WERI-Rb-1 (cell line): ENCODE results near the gene TTC14.

Source experiments
- DNase-seq: peaks from one replicate; pipeline ENCODE4 v3.0.0-alpha.2; 2020
- H3K27ac ChIP-seq: fragments of 250-450 bp; sonication (Bioruptor Pico); 2 replicates; pipeline ENCODE4 v1.5.1; 2020; ENCODE audit warnings: mild to moderate bottlenecking, moderate library complexity
- H3K27me3 ChIP-seq: fragments of 250-450 bp; sonication (Bioruptor Pico); 2 replicates; pipeline ENCODE4 v1.5.1; 2021; ENCODE audit warnings: mild to moderate bottlenecking, low read depth, moderate library complexity; ENCODE audit not compliant: insufficient read depth, severe bottlenecking
- H3K36me3 ChIP-seq: fragments of 250-450 bp; sonication (Bioruptor Pico); 2 replicates; pipeline ENCODE4 v1.5.1; 2020; ENCODE audit warnings: mild to moderate bottlenecking, moderate library complexity
- H3K4me3 ChIP-seq: 2 replicates; pipeline ENCODE4 v1.5.1; 2011; ENCODE audit warnings: low read depth, mild to moderate bottlenecking, control low read depth, low read length
- H3K9me3 ChIP-seq: fragments of 250-450 bp; sonication (Bioruptor Pico); 2 replicates; pipeline ENCODE4 v1.5.1; 2021; ENCODE audit warnings: mild to moderate bottlenecking, moderate library complexity; ENCODE audit not compliant: severe bottlenecking
- TF ChIP-seq, protein P1 (sequence below): IDR thresholded peaks from 2 replicates; pipeline ENCODE4 v1.5.1; 2011; ENCODE audit warnings: low read depth, mild to moderate bottlenecking, control low read depth, inconsistent platforms, low read length

The TTC14 gene

DNA sequence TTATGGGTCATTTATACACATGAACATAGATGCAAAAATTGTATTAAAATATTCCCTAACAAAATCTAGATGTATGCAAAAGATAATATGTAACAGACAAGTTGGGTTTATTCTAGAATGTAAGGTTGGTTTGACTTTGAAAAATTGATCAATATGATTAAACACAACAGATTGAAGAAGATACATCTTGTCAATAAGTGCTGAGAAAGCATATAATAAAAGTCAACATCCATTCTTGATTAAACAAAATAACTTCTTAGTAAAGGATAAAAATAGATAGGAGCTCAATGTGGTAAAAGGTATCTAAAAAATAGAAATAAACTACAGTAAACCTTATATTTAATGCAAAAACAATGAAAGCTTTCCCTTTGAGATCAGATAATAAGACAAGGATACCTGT, 39.0 kb downstream of the TTC14 start:
- TF ChIP-seq, protein P1, sequence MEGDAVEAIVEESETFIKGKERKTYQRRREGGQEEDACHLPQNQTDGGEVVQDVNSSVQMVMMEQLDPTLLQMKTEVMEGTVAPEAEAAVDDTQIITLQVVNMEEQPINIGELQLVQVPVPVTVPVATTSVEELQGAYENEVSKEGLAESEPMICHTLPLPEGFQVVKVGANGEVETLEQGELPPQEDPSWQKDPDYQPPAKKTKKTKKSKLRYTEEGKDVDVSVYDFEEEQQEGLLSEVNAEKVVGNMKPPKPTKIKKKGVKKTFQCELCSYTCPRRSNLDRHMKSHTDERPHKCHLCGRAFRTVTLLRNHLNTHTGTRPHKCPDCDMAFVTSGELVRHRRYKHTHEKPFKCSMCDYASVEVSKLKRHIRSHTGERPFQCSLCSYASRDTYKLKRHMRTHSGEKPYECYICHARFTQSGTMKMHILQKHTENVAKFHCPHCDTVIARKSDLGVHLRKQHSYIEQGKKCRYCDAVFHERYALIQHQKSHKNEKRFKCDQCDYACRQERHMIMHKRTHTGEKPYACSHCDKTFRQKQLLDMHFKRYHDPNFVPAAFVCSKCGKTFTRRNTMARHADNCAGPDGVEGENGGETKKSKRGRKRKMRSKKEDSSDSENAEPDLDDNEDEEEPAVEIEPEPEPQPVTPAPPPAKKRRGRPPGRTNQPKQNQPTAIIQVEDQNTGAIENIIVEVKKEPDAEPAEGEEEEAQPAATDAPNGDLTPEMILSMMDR: no peak
- Histone ChIP-seq H3K4me3 (no peak overlapping the region), H3K27me3 (no peaks in the 10 kb centered on the region), H3K36me3 (no peaks in the 10 kb centered on the region), H3K27ac (no peak overlapping the region), H3K9me3 (no peaks in the 10 kb centered on the region)
- DNase-seq: no peak

DNA sequence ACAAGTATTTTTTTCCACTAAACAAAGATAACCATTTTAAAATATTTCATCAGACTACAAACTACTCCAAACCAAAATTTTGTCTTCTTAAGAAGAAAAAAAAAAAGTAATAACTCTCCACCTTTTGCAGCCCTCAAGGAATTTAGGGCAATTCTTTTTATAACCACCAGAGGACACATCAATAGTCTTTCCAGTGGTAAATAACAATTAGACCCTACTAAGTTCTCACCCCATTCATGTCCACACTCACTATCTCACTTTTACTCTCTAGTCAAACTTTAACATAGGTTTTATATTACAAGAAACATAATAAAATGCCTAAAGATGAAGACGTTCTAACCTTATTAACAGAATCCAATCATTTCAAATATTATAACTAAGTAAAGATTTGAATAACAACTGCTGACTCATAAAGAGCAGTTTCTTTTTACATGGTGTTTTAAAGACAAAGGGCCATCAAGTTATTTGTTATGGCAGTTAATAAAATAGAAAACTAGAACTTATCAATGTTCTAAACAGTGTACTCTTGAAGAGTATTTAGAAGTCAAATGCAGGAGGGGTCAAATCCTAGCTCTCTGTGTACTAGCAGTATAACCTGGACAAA, 44.3 kb downstream of the TTC14 start:
- H3K36me3 ChIP-seq: no peaks in the 10 kb centered on the region
- no peaks in the 10 kb centered on the region for H3K27me3 ChIP-seq
- H3K27ac ChIP-seq: no peak overlapping the region
- TF ChIP-seq, protein P1: no peak
- H3K4me3 ChIP-seq: no peak overlapping the region
- no peak for DNase-seq
- no peaks in the 10 kb centered on the region for H3K9me3 ChIP-seq

DNA sequence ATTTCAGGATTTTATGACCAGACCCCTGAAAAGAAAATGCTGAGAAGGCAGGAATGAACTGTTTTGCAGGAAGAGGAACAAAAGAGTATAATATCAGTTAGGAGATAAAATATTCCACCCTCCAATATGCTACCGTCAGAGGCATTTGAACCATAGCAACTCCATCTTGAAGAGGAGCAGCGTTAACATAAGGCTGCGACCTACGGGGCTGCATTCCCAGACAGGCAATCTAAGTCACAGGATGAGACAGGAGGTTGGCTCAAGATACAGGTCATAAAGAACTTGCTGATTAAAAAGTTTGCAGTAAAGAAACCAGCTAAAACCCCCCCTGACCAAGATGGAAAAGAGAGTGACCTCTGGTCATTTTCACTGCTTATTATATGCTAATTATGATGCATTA, 54.4 kb downstream of the TTC14 start:
- no peak overlapping the region for H3K4me3 ChIP-seq
- no peaks in the 10 kb centered on the region for H3K27me3 ChIP-seq
- TF ChIP-seq, protein P1: no peak
- no peak overlapping the region for H3K27ac ChIP-seq
- no peaks in the 10 kb centered on the region for H3K9me3 ChIP-seq
- DNase-seq: no peak
- H3K36me3 ChIP-seq: no peaks in the 10 kb centered on the region

DNA sequence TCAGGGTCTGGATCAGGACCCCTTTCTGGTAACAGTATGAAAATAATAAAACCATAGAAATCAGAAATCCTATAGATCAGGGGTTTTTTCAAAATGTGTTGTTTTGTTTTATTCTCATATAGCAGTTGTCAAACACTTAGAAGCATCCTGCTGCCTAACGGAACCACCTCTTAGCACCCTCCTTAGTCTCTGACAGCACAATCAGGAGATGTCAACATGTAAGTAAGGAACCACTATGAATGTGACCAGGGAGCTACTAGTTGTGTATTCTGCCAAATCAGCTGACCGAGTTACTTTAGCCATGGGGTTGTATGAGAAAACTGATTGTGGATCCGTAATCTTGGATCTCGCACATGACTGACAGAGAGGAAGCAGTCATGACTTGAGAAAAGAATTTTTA, 55.1 kb downstream of the TTC14 start:
- Histone ChIP-seq H3K9me3 (no peaks in the 10 kb centered on the region), H3K27me3 (no peaks in the 10 kb centered on the region), H3K4me3 (no peak overlapping the region), H3K27ac (no peak overlapping the region), H3K36me3 (no peaks in the 10 kb centered on the region)
- no peak for DNase-seq
- TF ChIP-seq, protein P1: no peak
